SK-N-SH treated with all-trans-retinoic acid at 6 μM for 48 hours (cell line): ENCODE data around the gene ELMOD3.

Experiments
- ATAC-seq: fragments of 200-7000 bp; cut with Tn5 transposase; 3 replicates; pipeline ENCODE4 v1.9.1; 2020; ENCODE audit warnings: mild to moderate bottlenecking, moderate library complexity
- ARNTL ChIP-seq: fragments of 450-650 bp; formaldehyde crosslinking; IDR thresholded peaks from 2 replicates; pipeline ENCODE4 v1.5.0; 2020; ENCODE audit warnings: low read depth, mild to moderate bottlenecking, moderate library complexity, borderline replicate concordance
- CREB5 ChIP-seq: fragments of 250-450 bp; sonication (Bioruptor Pico); IDR thresholded peaks from 2 replicates; pipeline ENCODE4 v1.5.1; 2020; ENCODE audit warnings: low read depth, mild to moderate bottlenecking, moderate library complexity
- CSDC2 ChIP-seq: fragments of 250-450 bp; sonication (Bioruptor Pico); IDR thresholded peaks from 2 replicates; pipeline ENCODE4 v1.5.0; 2020; ENCODE audit warnings: mild to moderate bottlenecking, moderate library complexity
- CSRNP3 ChIP-seq: fragments of 250-450 bp; sonication (Bioruptor Pico); IDR thresholded peaks from 2 replicates; pipeline ENCODE4 v1.5.1; 2021; ENCODE audit warnings: mild to moderate bottlenecking, moderate library complexity
- ESRRG ChIP-seq: fragments of 250-450 bp; sonication (Bioruptor Pico); IDR thresholded peaks from 2 replicates; pipeline ENCODE4 v1.6.1; 2021; ENCODE audit warnings: mild to moderate bottlenecking
- GLIS3 ChIP-seq: fragments of 250-450 bp; sonication (Bioruptor Pico); IDR thresholded peaks from 2 replicates; pipeline ENCODE4 v1.5.0; 2020; ENCODE audit warnings: mild to moderate bottlenecking, moderate library complexity
- ISL1 ChIP-seq: fragments of 250-450 bp; sonication (Bioruptor Pico); IDR thresholded peaks from 2 replicates; pipeline ENCODE4 v2.1.2; 2022; ENCODE audit warnings: mild to moderate bottlenecking, moderate library complexity
- OSR1 ChIP-seq: fragments of 250-450 bp; sonication (Bioruptor Pico); IDR thresholded peaks from 2 replicates; pipeline ENCODE4 v1.8.0; 2022; ENCODE audit warnings: moderate library complexity, mild to moderate bottlenecking, inconsistent platforms
- PATZ1 ChIP-seq: fragments of 250-450 bp; sonication (Bioruptor Pico); IDR thresholded peaks from 2 replicates; pipeline ENCODE4 v1.8.0; 2020; ENCODE audit warnings: mild to moderate bottlenecking, moderate library complexity, borderline replicate concordance
- POU6F1 ChIP-seq: fragments of 250-450 bp; sonication (Bioruptor Pico); IDR thresholded peaks from 2 replicates; pipeline ENCODE4 v1.8.0; 2021; ENCODE audit warnings: low read depth, mild to moderate bottlenecking, moderate library complexity, borderline replicate concordance
- PPARA ChIP-seq: fragments of 250-450 bp; sonication (Bioruptor Pico); IDR thresholded peaks from 2 replicates; pipeline ENCODE4 v1.5.0; 2020; ENCODE audit warnings: mild to moderate bottlenecking, borderline replicate concordance
- RARB ChIP-seq: fragments of 250-450 bp; sonication (Bioruptor Pico); IDR thresholded peaks from 2 replicates; pipeline ENCODE4 v1.8.0; 2021; ENCODE audit warnings: mild to moderate bottlenecking, moderate library complexity
- SNAI2 ChIP-seq: fragments of 250-450 bp; sonication (Bioruptor Pico); IDR thresholded peaks from 2 replicates; pipeline ENCODE4 v1.5.0; 2020; ENCODE audit warnings: mild to moderate bottlenecking, moderate library complexity
- TOX ChIP-seq: fragments of 250-450 bp; sonication (Bioruptor Pico); IDR thresholded peaks from 2 replicates; pipeline ENCODE4 v1.8.0; 2021; ENCODE audit warnings: mild to moderate bottlenecking, moderate library complexity, borderline replicate concordance
- TSHZ2 ChIP-seq: fragments of 250-450 bp; sonication (Bioruptor Pico); IDR thresholded peaks from 2 replicates; pipeline ENCODE4 v1.5.0; 2020; ENCODE audit warnings: mild to moderate bottlenecking, moderate library complexity
- ZC3H10 ChIP-seq: fragments of 250-450 bp; sonication (Bioruptor Pico); IDR thresholded peaks from 2 replicates; pipeline ENCODE4 v1.5.1; 2021; ENCODE audit warnings: mild to moderate bottlenecking, moderate library complexity
- ZFP30 ChIP-seq: fragments of 450-650 bp; formaldehyde crosslinking; IDR thresholded peaks from 2 replicates; pipeline ENCODE4 v1.5.0; 2022; ENCODE audit warnings: mild to moderate bottlenecking, moderate library complexity
- ZNF70 ChIP-seq: fragments of 450-650 bp; formaldehyde crosslinking; IDR thresholded peaks from 2 replicates; pipeline ENCODE4 v1.5.0; 2020; ENCODE audit warnings: mild to moderate bottlenecking, moderate library complexity
- ZNF8 ChIP-seq: fragments of 450-650 bp; formaldehyde crosslinking; IDR thresholded peaks from 2 replicates; pipeline ENCODE4 v1.5.0; 2020; ENCODE audit warnings: mild to moderate bottlenecking, moderate library complexity

The ELMOD3 gene

GRCh38 chr2:85369500-85369899 lies 14.9 kb downstream of the ELMOD3 start:
- TF ChIP-seq RARB (CRISPR knock-in tag): no peak
- no peak for TF ChIP-seq TOX (CRISPR knock-in tag)
- TF ChIP-seq ZNF8 (CRISPR knock-in tag): no peak
- no peak for TF ChIP-seq GLIS3 (CRISPR knock-in tag)
- no peak for ATAC-seq

- no peak for ATAC-seq
- TF ChIP-seq PPARA (CRISPR knock-in tag) (no peak), TSHZ2 (CRISPR knock-in tag) (no peak), CSDC2 (CRISPR knock-in tag) (no peak), ISL1 (no peak), ARNTL (CRISPR knock-in tag) (no peak), PATZ1 (CRISPR knock-in tag) (no peak), SNAI2 (CRISPR knock-in tag) (no peak), ESRRG (CRISPR knock-in tag) (no peak), ZNF8 (CRISPR knock-in tag) (no peak), POU6F1 (CRISPR knock-in tag) (no peak), RARB (CRISPR knock-in tag) (no peak), OSR1 (CRISPR knock-in tag) (no peak)
- TF ChIP-seq, all 23 proteins: peak for 0
These were observed 16.5 kb downstream of the ELMOD3 start for GRCh38 chr2:85371045-85371444.

GRCh38 chr2:85376291-85377065 lies 21.9 kb downstream of the ELMOD3 start:
- TF ChIP-seq OSR1 (CRISPR knock-in tag) (no peak), ZC3H10 (CRISPR knock-in tag) (no peak), SNAI2 (CRISPR knock-in tag) (no peak), ZFP30 (CRISPR knock-in tag) (no peak)
- no peak for ATAC-seq

- TF ChIP-seq ZNF70 (no peak), RARB (CRISPR knock-in tag) (no peak), CREB5 (CRISPR knock-in tag) (no peak), TOX (CRISPR knock-in tag) (no peak), PATZ1 (CRISPR knock-in tag) (no peak), CSRNP3 (CRISPR knock-in tag) (no peak), ISL1 (no peak), ZFP30 (CRISPR knock-in tag) (no peak)
- TF ChIP-seq, all 23 proteins: peak for 0
- ATAC-seq: no peak
These were observed 22.5 kb downstream of the ELMOD3 start for GRCh38 chr2:85377083-85377482.
